Measurements from ENCODE around the gene ERG.

ERG gene

DNA sequence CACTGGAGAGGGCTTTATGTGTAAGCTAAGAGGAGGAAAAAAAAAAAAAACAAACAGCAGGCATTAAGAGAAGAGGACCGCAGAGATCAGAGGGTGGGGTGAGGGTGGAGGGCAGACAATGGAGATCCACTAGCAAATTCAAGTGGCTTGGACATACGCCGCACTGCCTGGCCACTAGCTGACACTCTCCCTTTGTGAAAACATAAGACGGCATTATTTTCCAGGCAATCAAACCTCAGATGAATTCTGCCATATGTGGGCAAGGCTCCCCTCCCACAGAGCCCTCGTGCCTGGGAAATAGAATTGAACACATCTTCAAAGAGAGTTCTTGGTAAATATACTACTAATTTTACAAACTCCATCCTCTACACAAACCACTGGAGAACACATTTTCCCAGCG is 53.6 kb downstream of the ERG start:
- DNase-seq = no peak
- TF ChIP-seq POLR2A (IDR thresholded peaks at IDR 0.05; ENCODE audit: low read length) (no peak), GATA1 (IDR thresholded peaks at IDR 0.05; ENCODE audit: low read depth, low read length) (no peak)

DNA sequence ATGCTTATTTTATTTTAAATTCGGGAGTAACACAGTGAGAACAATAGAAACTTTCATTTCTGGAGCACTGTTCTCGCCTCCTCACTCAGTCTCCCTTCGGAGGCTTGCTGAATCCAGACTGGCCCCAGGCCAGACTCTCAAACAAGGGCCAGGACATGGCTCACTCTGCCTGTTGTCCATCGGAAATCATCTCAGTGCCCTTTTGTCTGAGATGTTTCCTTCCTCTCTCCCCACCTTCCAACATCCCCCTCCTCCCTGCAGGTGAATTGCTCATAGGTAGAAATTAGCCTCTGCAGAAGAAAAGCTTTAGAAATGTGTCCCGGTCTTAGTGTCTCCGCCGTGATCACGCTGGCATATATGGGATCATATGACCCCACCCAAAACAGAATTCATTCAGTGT is 55.2 kb downstream of the ERG start:
- DNase-seq = no peak
- TF ChIP-seq POLR2A (IDR thresholded peaks at IDR 0.05; ENCODE audit: low read length) = no peak
- no peak for TF ChIP-seq GATA1 (IDR thresholded peaks at IDR 0.05; ENCODE audit: low read depth, low read length)

DNA sequence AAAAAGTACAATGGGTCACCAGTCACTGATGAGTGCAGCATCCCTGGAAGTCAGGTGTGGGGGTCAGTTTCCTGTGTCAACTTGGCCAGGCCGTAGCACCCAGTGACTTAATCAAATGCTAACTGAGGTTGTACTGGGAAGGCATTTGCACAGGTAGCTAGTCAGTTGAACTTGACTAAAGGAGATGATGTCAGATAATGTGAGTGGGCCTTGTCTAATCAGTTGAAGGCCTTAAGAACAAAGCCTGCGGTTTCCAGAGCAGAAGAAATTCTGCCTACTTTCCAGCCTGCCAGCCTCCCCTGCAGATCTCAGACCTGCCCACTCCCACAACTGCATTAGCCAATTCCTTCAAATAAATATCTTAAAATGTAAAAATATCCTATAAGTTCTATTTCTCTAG is 57.1 kb downstream of the ERG start:
- no peak for DNase-seq
- no peak for TF ChIP-seq POLR2A (IDR thresholded peaks at IDR 0.05; ENCODE audit: low read length)
- no peak for TF ChIP-seq GATA1 (IDR thresholded peaks at IDR 0.05; ENCODE audit: low read depth, low read length)

DNA sequence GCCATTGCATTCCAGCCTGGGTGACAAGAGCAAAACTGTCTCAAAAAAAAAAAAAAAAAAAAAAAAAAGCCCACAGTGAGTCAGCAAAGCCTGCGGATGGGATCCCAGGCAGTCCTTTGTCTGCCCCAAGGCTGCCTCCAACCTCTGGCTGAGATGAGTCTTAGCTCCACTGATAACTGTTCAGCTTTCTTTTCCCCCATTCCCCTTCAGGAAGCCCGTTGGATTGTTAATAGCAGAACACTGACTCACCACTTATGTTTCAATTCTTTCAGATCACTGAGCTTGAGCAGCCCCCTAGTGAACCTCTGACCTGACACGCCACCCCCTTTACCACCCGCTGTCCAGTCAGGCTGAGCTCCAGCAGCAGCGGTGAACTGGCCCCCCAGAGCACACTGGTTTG is 57.5 kb downstream of the ERG start:
- no peak for DNase-seq
- TF ChIP-seq POLR2A (IDR thresholded peaks at IDR 0.05; ENCODE audit: low read length) (no peak), GATA1 (IDR thresholded peaks at IDR 0.05; ENCODE audit: low read depth, low read length) (no peak)

DNA sequence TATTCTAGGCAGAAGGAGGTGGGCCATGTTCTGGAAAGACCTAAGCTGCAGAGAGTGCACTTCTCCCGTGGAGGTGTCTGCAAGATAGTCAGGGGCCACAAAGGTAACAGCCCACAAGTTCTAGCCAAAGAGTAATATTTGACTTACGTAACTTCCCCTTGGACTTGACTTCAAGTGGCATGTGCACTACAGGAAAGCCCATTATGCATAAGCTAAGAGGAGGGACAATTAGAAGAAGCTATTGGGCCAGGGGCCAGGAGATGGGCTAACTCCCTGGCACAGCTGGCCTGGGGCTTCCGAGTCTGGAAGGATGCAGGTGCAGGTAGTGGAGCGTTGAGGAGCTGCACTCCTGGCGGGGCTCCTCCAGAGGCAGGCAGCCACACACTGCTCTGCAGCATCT is 58.3 kb downstream of the ERG start:
- no peak for DNase-seq
- TF ChIP-seq GATA1 (IDR thresholded peaks at IDR 0.05; ENCODE audit: low read depth, low read length) (no peak), POLR2A (IDR thresholded peaks at IDR 0.05; ENCODE audit: low read length) (no peak)

DNA sequence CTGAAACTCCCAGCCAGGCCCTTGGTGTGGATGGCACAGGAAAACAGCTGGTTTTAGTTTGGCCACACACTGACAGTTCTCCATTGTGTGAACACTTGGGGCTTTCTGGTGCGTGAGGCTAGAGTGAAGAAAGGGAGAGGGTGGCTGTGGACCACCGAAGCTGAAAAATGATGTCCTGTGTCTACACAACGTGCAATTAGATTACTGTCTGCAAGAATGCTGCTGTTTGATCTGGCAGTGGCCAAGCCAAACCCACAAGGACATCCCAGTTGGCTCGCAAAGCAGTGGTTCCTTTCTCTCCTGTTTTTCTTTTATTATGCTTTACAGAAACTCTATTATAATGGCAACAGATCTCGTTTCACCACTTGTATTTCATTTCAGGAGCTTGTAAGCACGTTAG is 58.9 kb downstream of the ERG start:
- no peak for DNase-seq
- TF ChIP-seq POLR2A (IDR thresholded peaks at IDR 0.05; ENCODE audit: low read length) = no peak
- TF ChIP-seq GATA1 (IDR thresholded peaks at IDR 0.05; ENCODE audit: low read depth, low read length) = no peak

DNA sequence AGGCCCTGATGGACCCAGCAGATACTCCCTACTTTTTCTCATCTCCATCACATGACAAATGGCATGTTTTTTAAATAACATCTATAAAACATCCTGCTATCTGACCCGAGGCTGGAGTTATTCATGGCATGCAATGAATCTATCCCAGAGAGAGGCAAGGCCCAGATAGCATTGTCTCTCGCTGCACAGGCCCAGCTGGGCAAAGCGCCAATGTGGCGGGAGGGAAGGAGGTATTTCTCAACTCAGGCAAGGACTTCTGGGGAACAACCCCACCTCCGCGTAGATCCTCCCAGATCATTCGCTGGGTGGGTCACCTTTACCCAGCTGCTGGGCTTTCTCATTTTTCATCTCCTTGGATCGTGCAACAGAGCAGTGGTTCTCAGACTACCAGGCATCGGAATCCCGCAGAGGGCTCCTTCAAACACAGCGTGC is 59.8 kb downstream of the ERG start:
- no peak for TF ChIP-seq POLR2A (IDR thresholded peaks at IDR 0.05; ENCODE audit: low read length)
- no peak for TF ChIP-seq GATA1 (IDR thresholded peaks at IDR 0.05; ENCODE audit: low read depth, low read length)
- peak; percentile 19 to 28 for DNase-seq

DNA sequence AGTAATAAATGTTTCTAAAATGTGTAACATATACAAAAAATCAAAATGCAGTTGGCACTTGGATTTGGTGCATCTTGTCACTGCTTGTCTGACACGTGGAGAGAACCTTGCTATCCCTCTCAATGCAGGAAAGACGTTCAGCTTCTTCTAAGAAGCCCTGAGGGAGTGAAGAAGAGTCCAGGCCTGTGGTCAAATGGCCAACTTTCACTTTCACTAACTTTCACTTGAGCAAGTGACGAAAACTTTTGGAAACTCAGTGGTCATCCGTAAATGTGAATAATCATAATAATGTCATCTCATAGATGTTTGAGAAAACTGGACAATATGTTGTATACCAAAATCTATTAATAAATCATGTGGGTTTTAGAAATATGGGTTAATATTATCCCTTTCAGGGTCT is 61.9 kb downstream of the ERG start:
- no peak for DNase-seq

DNA sequence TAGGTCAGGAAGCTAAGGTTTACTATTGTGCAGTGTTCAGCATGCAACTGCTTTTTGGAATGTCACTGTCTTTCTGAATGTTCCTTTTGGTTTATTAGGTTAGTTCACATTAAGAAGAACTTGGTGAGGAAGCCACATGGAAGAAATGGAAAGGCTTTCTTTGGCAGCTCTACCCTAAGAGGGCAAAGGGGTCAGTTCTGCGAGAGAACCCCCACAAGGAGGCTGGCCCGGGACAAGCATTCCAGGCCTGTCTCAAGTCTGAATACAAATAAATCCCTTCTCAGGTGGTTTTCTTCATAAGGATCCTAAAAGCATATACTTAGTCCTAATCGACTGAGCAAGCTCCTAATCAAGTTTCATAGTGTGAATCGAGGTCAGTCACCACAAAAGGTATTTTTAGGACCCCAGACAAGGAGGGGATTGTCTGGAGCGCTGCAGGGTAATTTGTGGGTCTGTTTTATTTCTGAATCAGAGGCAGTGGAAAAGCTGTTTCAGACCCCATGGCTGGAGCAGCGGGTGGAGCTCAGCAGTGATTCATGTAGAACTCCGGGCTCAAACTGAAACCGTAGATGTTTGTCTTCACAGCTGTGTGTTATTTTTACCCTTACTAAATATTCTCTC is 63.3 kb downstream of the ERG start:
- no peak for DNase-seq
- TF ChIP-seq GATA1 (IDR thresholded peaks at IDR 0.05; ENCODE audit: low read depth, low read length) (no peak), POLR2A (IDR thresholded peaks at IDR 0.05; ENCODE audit: low read length) (no peak)

More for the DNA sequence above, 61.9 kb downstream of the ERG start:
- TF ChIP-seq POLR2A (IDR thresholded peaks at IDR 0.05; ENCODE audit: low read length) = no peak
- TF ChIP-seq GATA1 (IDR thresholded peaks at IDR 0.05; ENCODE audit: low read depth, low read length) = no peak

DNA sequence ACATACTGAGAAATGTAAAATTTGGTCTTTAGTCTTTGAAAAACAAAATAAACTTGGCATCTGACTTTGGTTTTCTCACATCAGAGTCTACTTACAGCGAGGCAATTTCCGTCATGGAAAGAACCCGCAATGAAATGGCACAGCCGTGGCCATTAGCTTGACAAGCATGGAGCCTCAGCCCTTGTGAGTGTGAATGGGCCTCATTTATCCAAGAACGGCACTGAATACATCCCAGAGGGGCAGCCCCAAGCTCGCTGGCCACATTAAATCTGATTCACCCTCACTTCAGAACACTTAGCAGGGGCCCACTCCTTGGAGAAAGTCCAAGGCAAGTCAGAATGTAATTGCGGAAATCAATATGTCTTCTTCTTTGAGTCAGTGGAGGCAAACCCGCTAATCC is 64.8 kb downstream of the ERG start:
- TF ChIP-seq GATA1 (IDR thresholded peaks at IDR 0.05; ENCODE audit: low read depth, low read length) = no peak
- TF ChIP-seq POLR2A (IDR thresholded peaks at IDR 0.05; ENCODE audit: low read length) = no peak
- DNase-seq = no peak

DNA sequence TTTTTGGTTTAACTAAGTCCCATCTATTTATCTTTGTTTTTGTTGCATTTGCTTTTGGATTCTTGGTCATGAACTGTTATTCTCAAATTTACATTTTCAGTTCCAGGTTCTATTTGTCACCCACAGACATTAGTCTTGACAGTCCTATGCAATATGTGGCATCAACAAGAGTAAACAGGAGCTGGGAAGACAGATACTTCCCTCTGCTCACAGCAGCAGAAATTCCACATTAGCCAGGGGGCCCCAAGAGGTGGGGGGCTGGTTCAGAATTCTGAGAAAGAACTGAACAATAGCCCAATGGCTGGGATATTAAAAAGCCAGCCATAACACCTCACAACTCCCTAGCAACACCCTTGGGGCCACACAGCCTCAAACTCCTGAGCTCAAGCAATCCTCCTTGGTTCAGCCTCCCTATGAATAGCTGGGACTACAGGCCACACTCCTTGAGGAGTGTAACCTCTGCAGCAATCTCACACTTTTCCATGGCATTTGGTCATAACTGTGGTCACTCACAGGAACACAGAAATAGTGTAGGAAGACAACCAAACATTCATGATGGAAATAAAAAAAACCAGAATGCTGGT is 67.8 kb downstream of the ERG start:
- TF ChIP-seq GATA1 (IDR thresholded peaks at IDR 0.05; ENCODE audit: low read depth, low read length) = no peak
- no peak for TF ChIP-seq POLR2A (IDR thresholded peaks at IDR 0.05; ENCODE audit: low read length)
- DNase-seq = no peak

DNA sequence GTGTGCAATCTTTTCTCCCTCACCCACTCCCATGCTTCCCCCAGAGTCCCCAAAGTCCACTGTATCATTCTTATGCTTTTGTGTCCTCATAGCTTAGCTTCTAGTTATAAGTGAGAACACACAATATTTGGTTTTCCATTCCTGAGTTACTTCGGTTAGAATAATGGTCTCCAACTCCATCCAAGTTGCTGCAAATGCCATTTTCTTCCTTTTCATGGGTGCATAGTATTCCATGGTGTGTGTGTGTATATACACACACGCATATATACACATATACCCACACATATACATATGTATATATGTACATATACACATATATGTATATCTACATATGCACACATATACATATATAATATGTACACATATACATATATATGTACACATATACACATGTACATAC is 69.3 kb downstream of the ERG start:
- no peak for DNase-seq
- TF ChIP-seq GATA1 (IDR thresholded peaks at IDR 0.05; ENCODE audit: low read depth, low read length) (no peak), POLR2A (IDR thresholded peaks at IDR 0.05; ENCODE audit: low read length) (no peak)

DNA sequence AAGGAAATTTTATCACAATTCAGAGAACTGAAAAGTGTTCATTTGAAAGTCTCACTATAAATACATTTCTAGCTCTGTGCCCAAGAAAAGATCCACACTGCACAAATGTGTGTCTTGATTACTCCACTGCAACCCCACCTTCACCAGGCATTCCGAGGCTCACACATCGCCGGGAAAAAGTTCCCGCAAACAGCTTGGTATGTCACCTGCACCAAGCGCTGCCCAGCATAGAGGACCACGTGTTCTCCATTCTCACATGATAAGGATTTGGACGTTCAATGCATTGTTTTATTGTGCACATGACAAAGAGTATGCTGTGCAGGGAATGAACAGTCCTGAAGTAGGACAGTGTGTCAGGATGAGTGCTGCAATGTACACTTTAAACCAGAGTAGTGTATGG is 70.1 kb downstream of the ERG start:
- TF ChIP-seq POLR2A (IDR thresholded peaks at IDR 0.05; ENCODE audit: low read length) (no peak), GATA1 (IDR thresholded peaks at IDR 0.05; ENCODE audit: low read depth, low read length) (no peak)
- DNase-seq = no peak

DNA sequence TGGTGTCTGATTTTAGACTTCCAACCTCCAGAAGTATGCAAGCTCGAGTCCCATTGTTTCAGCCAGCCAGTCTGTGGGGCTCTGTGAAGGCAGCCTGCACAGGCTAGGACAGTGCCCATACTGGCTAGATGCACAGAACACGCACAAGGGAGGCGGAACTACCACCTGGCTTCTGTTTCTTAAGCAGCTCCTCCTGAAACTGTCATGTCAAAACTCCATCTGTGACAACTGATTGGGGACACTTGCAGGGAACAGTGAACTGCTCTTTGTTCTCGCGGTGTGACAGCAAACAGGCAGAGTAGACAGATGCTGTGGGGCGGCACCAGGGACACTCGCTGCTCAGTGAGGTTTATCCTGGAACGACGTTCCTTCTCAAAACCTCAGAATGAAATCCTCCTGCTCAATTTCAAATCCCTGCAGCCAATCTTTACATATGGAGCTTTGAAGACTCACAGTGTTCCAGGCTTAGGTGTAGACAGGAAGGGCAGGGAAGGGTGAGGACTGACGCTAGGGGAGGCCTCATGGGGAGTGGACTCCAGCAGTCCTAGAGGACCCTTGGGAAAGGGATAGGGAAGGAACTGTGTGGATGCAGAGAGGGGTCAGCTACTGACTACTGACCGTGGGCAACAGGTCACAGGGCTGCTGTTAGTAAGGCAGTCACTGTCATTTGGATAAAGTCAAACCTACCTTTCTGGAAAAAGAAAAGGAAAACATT is 73.8 kb downstream of the ERG start:
- TF ChIP-seq GATA1 (IDR thresholded peaks at IDR 0.05; ENCODE audit: low read depth, low read length) = no peak
- TF ChIP-seq POLR2A (IDR thresholded peaks at IDR 0.05; ENCODE audit: low read length) = no peak

DNA sequence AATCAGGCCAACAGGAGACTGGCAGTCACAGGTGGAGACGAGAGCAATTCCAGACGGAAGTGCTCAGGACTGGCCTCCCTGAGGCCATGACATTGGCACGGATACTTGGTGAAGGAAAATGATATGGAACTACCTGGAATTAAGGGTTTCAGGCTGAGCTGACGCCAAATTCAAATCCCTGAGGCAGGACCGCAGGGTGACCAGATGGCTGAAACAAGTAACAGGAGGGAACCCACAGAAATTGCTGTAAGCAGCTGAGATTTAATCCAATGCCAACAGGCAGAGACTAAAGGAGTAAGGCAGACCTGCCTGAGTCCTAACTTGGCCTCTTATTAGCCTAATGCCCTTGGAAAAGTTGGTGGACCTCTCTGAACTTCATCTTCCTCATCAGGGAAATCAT is 76.2 kb downstream of the ERG start:
- no peak for DNase-seq
- TF ChIP-seq POLR2A (IDR thresholded peaks at IDR 0.05; ENCODE audit: low read length) (no peak), GATA1 (IDR thresholded peaks at IDR 0.05; ENCODE audit: low read depth, low read length) (no peak)

More for the DNA sequence above, 73.8 kb downstream of the ERG start:
- DNase-seq = no peak
